Measurements from ENCODE around the gene RMND1.
"Not testable (repeated sequence)": the region's sequence is repeated elsewhere in the genome, so short reads cannot be mapped to it uniquely, and the experiment has no call there.

DNA sequence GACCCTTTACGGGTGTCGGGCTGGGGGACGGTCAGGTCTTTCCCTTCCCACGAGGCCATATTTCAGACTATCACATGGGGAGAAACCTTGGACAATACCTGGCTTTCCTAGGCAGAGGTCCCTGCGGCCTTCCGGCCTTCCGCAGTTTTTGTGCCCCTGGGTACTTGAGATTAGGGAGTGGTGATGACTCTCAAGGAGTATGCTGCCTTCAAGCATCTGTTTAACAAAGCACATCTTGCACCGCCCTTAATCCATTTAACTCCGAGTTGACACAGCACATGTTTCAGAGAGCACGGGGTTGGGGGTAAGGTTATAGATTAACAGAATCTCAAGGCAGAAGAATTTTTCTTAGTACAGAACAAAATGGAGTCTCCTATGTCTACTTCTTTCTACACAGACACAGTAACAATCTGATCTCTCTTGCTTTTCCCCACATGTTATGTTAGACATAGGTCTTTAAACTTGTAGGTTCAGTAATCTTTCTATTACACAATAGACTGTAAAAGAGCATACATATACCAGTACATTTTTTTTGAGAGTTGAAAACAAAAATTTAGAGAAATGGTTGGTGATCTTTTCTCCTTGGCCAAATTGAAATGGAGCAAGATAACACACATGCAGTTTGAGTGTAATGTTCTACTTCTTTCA, 3.9 kb upstream of the RMND1 start:
- TF ChIP-seq, protein P1, sequence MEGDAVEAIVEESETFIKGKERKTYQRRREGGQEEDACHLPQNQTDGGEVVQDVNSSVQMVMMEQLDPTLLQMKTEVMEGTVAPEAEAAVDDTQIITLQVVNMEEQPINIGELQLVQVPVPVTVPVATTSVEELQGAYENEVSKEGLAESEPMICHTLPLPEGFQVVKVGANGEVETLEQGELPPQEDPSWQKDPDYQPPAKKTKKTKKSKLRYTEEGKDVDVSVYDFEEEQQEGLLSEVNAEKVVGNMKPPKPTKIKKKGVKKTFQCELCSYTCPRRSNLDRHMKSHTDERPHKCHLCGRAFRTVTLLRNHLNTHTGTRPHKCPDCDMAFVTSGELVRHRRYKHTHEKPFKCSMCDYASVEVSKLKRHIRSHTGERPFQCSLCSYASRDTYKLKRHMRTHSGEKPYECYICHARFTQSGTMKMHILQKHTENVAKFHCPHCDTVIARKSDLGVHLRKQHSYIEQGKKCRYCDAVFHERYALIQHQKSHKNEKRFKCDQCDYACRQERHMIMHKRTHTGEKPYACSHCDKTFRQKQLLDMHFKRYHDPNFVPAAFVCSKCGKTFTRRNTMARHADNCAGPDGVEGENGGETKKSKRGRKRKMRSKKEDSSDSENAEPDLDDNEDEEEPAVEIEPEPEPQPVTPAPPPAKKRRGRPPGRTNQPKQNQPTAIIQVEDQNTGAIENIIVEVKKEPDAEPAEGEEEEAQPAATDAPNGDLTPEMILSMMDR (IDR thresholded peaks at IDR 0.05 in 8 of 11, conservative IDR thresholded peaks at IDR 0.05 in 3 of 11): not testable (repeated sequence)
- not testable (repeated sequence) for TF ChIP-seq POLR2A, POLR2AphosphoS5 (IDR thresholded peaks at IDR 0.05)
